NCI-H748 treated with DMSO at 0.1 percent for 48 hours (cell line): ENCODE measurements around the gene CLTA.
"Not testable (repeated sequence)": the region's sequence is repeated elsewhere in the genome, so short reads cannot be mapped to it uniquely, and the experiment has no call there.

ENCODE experiments used
- DNase-seq: peaks from one replicate; lab custom pipeline; 2025; lab: John Stamatoyannopoulos, UW

CLTA gene

GRCh38 chr9:36239675-36240074, 49.0 kb downstream of the CLTA start:
- not testable (repeated sequence) for DNase-seq

GRCh38 chr9:36245906-36246305, 55.2 kb downstream of the CLTA start:
- no peak for DNase-seq

GRCh38 chr9:36247356-36247755, 56.6 kb downstream of the CLTA start:
- DNase-seq, result no peak

- DNase-seq, result peak; percentile 8
Observed at GRCh38 chr9:36248061-36248460, 57.3 kb downstream of the CLTA start.

GRCh38 chr9:36249189-36249588, 58.5 kb downstream of the CLTA start:
- DNase-seq, result no peak

- DNase-seq, result no peak
Observed at GRCh38 chr9:36250079-36250478, 59.4 kb downstream of the CLTA start.

GRCh38 chr9:36251428-36251827, 60.7 kb downstream of the CLTA start:
- no peak for DNase-seq

- peak; percentile 53 for DNase-seq
Observed at GRCh38 chr9:36258208-36258995, 67.7 kb downstream of the CLTA start, which contains the start of gene GNE. Gene GNE, minus strand, starts transcription at chr9:36258448. Its CDS starts 9,093 bp downstream, at chr9:36249355.

GRCh38 chr9:36258996-36259533, 68.3 kb downstream of the CLTA start:
- no peak for DNase-seq
